Astrocyte (in vitro differentiated cells and primary cell): Measurements from ENCODE around the gene THBS1.

Experiments
- EZH2 ChIP-seq: IDR thresholded peaks from 2 replicates; pipeline ENCODE4 v1.6.1; 2012; ENCODE audit warnings: mild to moderate bottlenecking, low read length, inconsistent platforms; ENCODE audit not compliant: insufficient read depth
- TF ChIP-seq, protein P1 (sequence below): IDR thresholded peaks from 2 replicates; pipeline ENCODE4 v1.5.1; 2011; ENCODE audit warnings: low read depth, mild to moderate bottlenecking, inconsistent platforms, low read length, moderate library complexity; ENCODE audit not compliant: insufficient read depth

GRCh38 chr15:39556461-39556860 lies 24.4 kb upstream of the THBS1 start:
- TF ChIP-seq, protein P1, sequence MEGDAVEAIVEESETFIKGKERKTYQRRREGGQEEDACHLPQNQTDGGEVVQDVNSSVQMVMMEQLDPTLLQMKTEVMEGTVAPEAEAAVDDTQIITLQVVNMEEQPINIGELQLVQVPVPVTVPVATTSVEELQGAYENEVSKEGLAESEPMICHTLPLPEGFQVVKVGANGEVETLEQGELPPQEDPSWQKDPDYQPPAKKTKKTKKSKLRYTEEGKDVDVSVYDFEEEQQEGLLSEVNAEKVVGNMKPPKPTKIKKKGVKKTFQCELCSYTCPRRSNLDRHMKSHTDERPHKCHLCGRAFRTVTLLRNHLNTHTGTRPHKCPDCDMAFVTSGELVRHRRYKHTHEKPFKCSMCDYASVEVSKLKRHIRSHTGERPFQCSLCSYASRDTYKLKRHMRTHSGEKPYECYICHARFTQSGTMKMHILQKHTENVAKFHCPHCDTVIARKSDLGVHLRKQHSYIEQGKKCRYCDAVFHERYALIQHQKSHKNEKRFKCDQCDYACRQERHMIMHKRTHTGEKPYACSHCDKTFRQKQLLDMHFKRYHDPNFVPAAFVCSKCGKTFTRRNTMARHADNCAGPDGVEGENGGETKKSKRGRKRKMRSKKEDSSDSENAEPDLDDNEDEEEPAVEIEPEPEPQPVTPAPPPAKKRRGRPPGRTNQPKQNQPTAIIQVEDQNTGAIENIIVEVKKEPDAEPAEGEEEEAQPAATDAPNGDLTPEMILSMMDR, result no peak
- TF ChIP-seq EZH2, result no peak
